ENCODE results near the gene MRFAP1. TPM values are rescaled to one million over a fixed set of nuclear protein-coding genes. Genes with fewer than 3 reads are reported as not detected.

Gene MRFAP1
- total and polyA plus RNA-seq, 10 of the 15 experiments (the other 5 are each of a cell fraction or from before 2014, with no cell fraction given), result 18.7 to 105 (median 80.8) TPM

DNA sequence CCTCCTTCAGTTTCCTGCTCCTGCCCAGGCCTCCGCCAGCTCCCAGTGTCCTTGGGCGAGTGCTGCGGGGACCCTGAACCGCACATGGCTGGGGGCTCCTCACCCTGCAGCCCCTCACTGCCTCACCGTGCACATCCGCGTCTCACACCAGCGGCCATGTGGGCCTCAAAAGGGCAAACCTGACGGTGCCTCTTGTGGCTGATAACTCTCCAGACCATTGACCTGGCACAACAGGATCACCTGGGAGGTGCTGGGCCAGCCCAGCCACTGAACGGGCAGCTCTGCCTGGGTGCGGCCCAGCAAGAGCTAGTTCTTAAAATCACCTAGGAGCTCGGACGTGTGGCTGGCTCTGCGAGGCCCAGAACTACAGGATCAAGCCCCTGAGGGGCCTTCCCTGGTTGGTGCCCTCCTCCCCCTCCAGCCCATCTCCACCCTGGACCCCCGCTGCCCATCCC, 49.0 kb downstream of the MRFAP1 start:
- Histone ChIP-seq H3K36me3 (ENCODE audit: control insufficient read depth in 2 of 2, insufficient read depth in 2 of 2, low read length in 1 of 2) (no peaks in the 10 kb centered on the region), H4K20me1 (ENCODE audit: control insufficient read depth, insufficient read depth) (no peaks in the 10 kb centered on the region), H3K27me3 (replicated peaks in 1 of 2; ENCODE audit: control insufficient read depth in 2 of 2, insufficient read depth in 2 of 2, low read length in 1 of 2) (no peaks in the 10 kb centered on the region), H3K9me3 (replicated peaks; ENCODE audit: control insufficient read depth, insufficient read depth, low read length) (no peaks in the 10 kb centered on the region), H3K4me3 (no peak overlapping the region), H3K4me1 (ENCODE audit: control insufficient read depth, insufficient read depth, low read length) (peaks cover 11% of the 10 kb centered on the region), H3K27ac (ENCODE audit: control insufficient read depth, insufficient read depth) (no peak overlapping the region), H3K79me2 (ENCODE audit: control insufficient read depth, insufficient read depth, low read length) (no peaks in the 10 kb centered on the region), H3K9ac (ENCODE audit: control insufficient read depth, insufficient read depth, low read length) (no peak overlapping the region), H2AFZ (ENCODE audit: control insufficient read depth, low read depth, low read length) (no peak overlapping the region), H3K4me2 (ENCODE audit: control insufficient read depth, insufficient read depth) (no peak overlapping the region)
- ATAC-seq (no peak), FAIRE-seq (no peak), DNase-seq (ENCODE audit: low read depth, low spot score) (no peak)
- ChIA-PET POLR2A (no interaction called here), CTCF (interaction anchor here (0.6 to 1.5 kb wide), 2 partner anchors 15 to 485 kb away, joined by 3 to 4 read pairs; no protein-coding TSS in a partner anchor), SMC1A (ENCODE audit: uncharacterized antibody, unreplicated experiment) (no interaction called here), RAD21 (ENCODE audit: unreplicated experiment) (interaction anchor here (0.6 kb wide), 1 partner anchor 149 kb away, joined by 3 read pairs; no protein-coding TSS in a partner anchor)
- 82% methylated on average over 14 of the region's 15 CpGs for WGBS (ENCODE audit: insufficient coverage, insufficient replicate concordance, low lambda C conversion rate, missing lambda C conversion rate)
- intact Hi-C loops (cut with micrococcal nuclease; ENCODE audit: unreplicated experiment), result no loop called here
- in situ Hi-C loops (cut with MboI), result no loop called here
- no peak for TF ChIP-seq POU2F2 (IDR thresholded peaks at IDR 0.05; ENCODE audit: borderline replicate concordance, low read depth, low read length)
- TF ChIP-seq, protein P1, sequence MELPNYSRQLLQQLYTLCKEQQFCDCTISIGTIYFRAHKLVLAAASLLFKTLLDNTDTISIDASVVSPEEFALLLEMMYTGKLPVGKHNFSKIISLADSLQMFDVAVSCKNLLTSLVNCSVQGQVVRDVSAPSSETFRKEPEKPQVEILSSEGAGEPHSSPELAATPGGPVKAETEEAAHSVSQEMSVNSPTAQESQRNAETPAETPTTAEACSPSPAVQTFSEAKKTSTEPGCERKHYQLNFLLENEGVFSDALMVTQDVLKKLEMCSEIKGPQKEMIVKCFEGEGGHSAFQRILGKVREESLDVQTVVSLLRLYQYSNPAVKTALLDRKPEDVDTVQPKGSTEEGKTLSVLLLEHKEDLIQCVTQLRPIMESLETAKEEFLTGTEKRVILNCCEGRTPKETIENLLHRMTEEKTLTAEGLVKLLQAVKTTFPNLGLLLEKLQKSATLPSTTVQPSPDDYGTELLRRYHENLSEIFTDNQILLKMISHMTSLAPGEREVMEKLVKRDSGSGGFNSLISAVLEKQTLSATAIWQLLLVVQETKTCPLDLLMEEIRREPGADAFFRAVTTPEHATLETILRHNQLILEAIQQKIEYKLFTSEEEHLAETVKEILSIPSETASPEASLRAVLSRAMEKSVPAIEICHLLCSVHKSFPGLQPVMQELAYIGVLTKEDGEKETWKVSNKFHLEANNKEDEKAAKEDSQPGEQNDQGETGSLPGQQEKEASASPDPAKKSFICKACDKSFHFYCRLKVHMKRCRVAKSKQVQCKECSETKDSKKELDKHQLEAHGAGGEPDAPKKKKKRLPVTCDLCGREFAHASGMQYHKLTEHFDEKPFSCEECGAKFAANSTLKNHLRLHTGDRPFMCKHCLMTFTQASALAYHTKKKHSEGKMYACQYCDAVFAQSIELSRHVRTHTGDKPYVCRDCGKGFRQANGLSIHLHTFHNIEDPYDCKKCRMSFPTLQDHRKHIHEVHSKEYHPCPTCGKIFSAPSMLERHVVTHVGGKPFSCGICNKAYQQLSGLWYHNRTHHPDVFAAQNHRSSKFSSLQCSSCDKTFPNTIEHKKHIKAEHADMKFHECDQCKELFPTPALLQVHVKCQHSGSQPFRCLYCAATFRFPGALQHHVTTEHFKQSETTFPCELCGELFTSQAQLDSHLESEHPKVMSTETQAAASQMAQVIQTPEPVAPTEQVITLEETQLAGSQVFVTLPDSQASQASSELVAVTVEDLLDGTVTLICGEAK (IDR thresholded peaks at IDR 0.05; ENCODE audit: borderline replicate concordance), result no peak
- TF ChIP-seq RAD51 (IDR thresholded peaks at IDR 0.05), result no peak
- TF ChIP-seq NRF1 (conservative IDR thresholded peaks at IDR 0.05; ENCODE audit: low read depth, low read length), result no peak
- TF ChIP-seq, protein P2, sequence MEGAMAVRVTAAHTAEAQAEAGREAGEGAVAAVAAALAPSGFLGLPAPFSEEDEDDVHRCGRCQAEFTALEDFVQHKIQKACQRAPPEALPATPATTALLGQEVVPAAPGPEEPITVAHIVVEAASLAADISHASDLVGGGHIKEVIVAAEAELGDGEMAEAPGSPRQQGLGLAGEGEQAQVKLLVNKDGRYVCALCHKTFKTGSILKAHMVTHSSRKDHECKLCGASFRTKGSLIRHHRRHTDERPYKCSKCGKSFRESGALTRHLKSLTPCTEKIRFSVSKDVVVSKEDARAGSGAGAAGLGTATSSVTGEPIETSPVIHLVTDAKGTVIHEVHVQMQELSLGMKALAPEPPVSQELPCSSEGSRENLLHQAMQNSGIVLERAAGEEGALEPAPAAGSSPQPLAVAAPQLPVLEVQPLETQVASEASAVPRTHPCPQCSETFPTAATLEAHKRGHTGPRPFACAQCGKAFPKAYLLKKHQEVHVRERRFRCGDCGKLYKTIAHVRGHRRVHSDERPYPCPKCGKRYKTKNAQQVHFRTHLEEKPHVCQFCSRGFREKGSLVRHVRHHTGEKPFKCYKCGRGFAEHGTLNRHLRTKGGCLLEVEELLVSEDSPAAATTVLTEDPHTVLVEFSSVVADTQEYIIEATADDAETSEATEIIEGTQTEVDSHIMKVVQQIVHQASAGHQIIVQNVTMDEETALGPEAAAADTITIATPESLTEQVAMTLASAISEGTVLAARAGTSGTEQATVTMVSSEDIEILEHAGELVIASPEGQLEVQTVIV (IDR thresholded peaks at IDR 0.05; ENCODE audit: borderline replicate concordance, partially characterized antibody), result no peak
- TF ChIP-seq ZNF207 (IDR thresholded peaks at IDR 0.05; ENCODE audit: borderline replicate concordance), result no peak
- no peak for TF ChIP-seq IKZF1 (conservative IDR thresholded peaks at IDR 0.05)
- TF ChIP-seq HDGF (IDR thresholded peaks at IDR 0.05), result no peak
- BruUV-seq (replicated peaks), result no TSS peak

Other genes starting within 250 kb of the MRFAP1 start
- gene PPP2R2C, start 168.1 kb upstream of the MRFAP1 start, total RNA-seq (2014; rRNA removed), result not detected in 2 replicates
- gene PPP2R2C, start 168.1 kb upstream of the MRFAP1 start, total RNA-seq (2014; rRNA removed; fragmentation: Illumina TruSeq; extraction: Trizol), result not detected in 2 replicates
- gene PPP2R2C, start 168.1 kb upstream of the MRFAP1 start, total RNA-seq (2021), result 0.08 and 0.13 TPM in 2 replicates
- gene PPP2R2C, start 168.1 kb upstream of the MRFAP1 start, polyA plus RNA-seq (2011; rRNA removed), result 0.15 and 0.16 TPM in 2 replicates
- not detected in 2 replicates for gene PPP2R2C, start 168.1 kb upstream of the MRFAP1 start, polyA plus RNA-seq (2014; fragmentation: Illumina TruSeq; extraction: Trizol)
- gene PPP2R2C, start 168.1 kb upstream of the MRFAP1 start, polyA plus RNA-seq (2014; fragmentation: Nextera tagmentation; extraction: Ambion mirVana), result not detected
- not detected in 2 replicates for gene PPP2R2C, start 168.1 kb upstream of the MRFAP1 start, polyA plus RNA-seq (2014; rRNA removed)
- not detected for gene PPP2R2C, start 168.1 kb upstream of the MRFAP1 start, polyA plus RNA-seq (2016; fragmentation: Nextera tagmentation; extraction: Ambion mirVana)
- gene MAN2B2, start 65.5 kb upstream of the MRFAP1 start, total RNA-seq (2014; rRNA removed), result 8.6 and 11.2 TPM in 2 replicates
- 4.7 TPM in 2 replicates for gene MAN2B2, start 65.5 kb upstream of the MRFAP1 start, total RNA-seq (2014; rRNA removed; fragmentation: Illumina TruSeq; extraction: Trizol)
- 14.2 and 14.5 TPM in 2 replicates for gene MAN2B2, start 65.5 kb upstream of the MRFAP1 start, total RNA-seq (2021)
- gene MAN2B2, start 65.5 kb upstream of the MRFAP1 start, polyA plus RNA-seq (2011; rRNA removed), result 4.3 and 5.8 TPM in 2 replicates
- 3.2 and 5.1 TPM in 2 replicates for gene MAN2B2, start 65.5 kb upstream of the MRFAP1 start, polyA plus RNA-seq (2014; fragmentation: Illumina TruSeq; extraction: Trizol)
- 1 to 10 TPM in 1 of 2 experiments, under 1 TPM in 1; 0.47 to 1.2 TPM for gene MAN2B2, start 65.5 kb upstream of the MRFAP1 start, polyA plus RNA-seq (2014; fragmentation: Nextera tagmentation; extraction: Ambion mirVana)
- 10.5 and 10.8 TPM in 2 replicates for gene MAN2B2, start 65.5 kb upstream of the MRFAP1 start, polyA plus RNA-seq (2014; rRNA removed)
- gene MAN2B2, start 65.5 kb upstream of the MRFAP1 start, polyA plus RNA-seq (2016; fragmentation: Nextera tagmentation; extraction: Ambion mirVana), result 1 to 10 TPM; 8.2 to 8.8 TPM
- gene S100P, start 53.2 kb downstream of the MRFAP1 start, total RNA-seq (2014; rRNA removed), result not detected in 2 replicates
- gene S100P, start 53.2 kb downstream of the MRFAP1 start, total RNA-seq (2014; rRNA removed; fragmentation: Illumina TruSeq; extraction: Trizol), result not detected in 2 replicates
- gene S100P, start 53.2 kb downstream of the MRFAP1 start, total RNA-seq (2021), result 0.37 and 0.90 TPM in 2 replicates
- not detected in 2 replicates for gene S100P, start 53.2 kb downstream of the MRFAP1 start, polyA plus RNA-seq (2011; rRNA removed)
- not detected in 2 replicates for gene S100P, start 53.2 kb downstream of the MRFAP1 start, polyA plus RNA-seq (2014; fragmentation: Illumina TruSeq; extraction: Trizol)
- not detected for gene S100P, start 53.2 kb downstream of the MRFAP1 start, polyA plus RNA-seq (2014; fragmentation: Nextera tagmentation; extraction: Ambion mirVana)
- not detected in 2 replicates for gene S100P, start 53.2 kb downstream of the MRFAP1 start, polyA plus RNA-seq (2014; rRNA removed)
- gene S100P, start 53.2 kb downstream of the MRFAP1 start, polyA plus RNA-seq (2016; fragmentation: Nextera tagmentation; extraction: Ambion mirVana), result not detected
- gene MRFAP1L1, start 69.2 kb downstream of the MRFAP1 start, total RNA-seq (2014; rRNA removed), result 41.3 and 52.4 TPM in 2 replicates
- 61.3 and 65.8 TPM in 2 replicates for gene MRFAP1L1, start 69.2 kb downstream of the MRFAP1 start, total RNA-seq (2014; rRNA removed; fragmentation: Illumina TruSeq; extraction: Trizol)
- gene MRFAP1L1, start 69.2 kb downstream of the MRFAP1 start, total RNA-seq (2021), result 44.0 and 44.2 TPM in 2 replicates
- 85.1 and 117 TPM in 2 replicates for gene MRFAP1L1, start 69.2 kb downstream of the MRFAP1 start, polyA plus RNA-seq (2011; rRNA removed)
- gene MRFAP1L1, start 69.2 kb downstream of the MRFAP1 start, polyA plus RNA-seq (2014; fragmentation: Illumina TruSeq; extraction: Trizol), result 61.1 and 67.8 TPM in 2 replicates
- 10 to 100 TPM; 30.6 to 34.5 TPM for gene MRFAP1L1, start 69.2 kb downstream of the MRFAP1 start, polyA plus RNA-seq (2014; fragmentation: Nextera tagmentation; extraction: Ambion mirVana)
- gene MRFAP1L1, start 69.2 kb downstream of the MRFAP1 start, polyA plus RNA-seq (2014; rRNA removed), result 51.3 and 58.7 TPM in 2 replicates
- gene MRFAP1L1, start 69.2 kb downstream of the MRFAP1 start, polyA plus RNA-seq (2016; fragmentation: Nextera tagmentation; extraction: Ambion mirVana), result 10 to 100 TPM; 52.2 to 53.6 TPM
- gene BLOC1S4, start 75.5 kb downstream of the MRFAP1 start, total RNA-seq (2014; rRNA removed), result 19.9 and 23.8 TPM in 2 replicates
- 5.8 and 6.9 TPM in 2 replicates for gene BLOC1S4, start 75.5 kb downstream of the MRFAP1 start, total RNA-seq (2014; rRNA removed; fragmentation: Illumina TruSeq; extraction: Trizol)
- gene BLOC1S4, start 75.5 kb downstream of the MRFAP1 start, total RNA-seq (2021), result 18.0 and 20.4 TPM in 2 replicates
- gene BLOC1S4, start 75.5 kb downstream of the MRFAP1 start, polyA plus RNA-seq (2011; rRNA removed), result 9.8 and 11.5 TPM in 2 replicates
- gene BLOC1S4, start 75.5 kb downstream of the MRFAP1 start, polyA plus RNA-seq (2014; fragmentation: Illumina TruSeq; extraction: Trizol), result 4.2 and 7.5 TPM in 2 replicates
- gene BLOC1S4, start 75.5 kb downstream of the MRFAP1 start, polyA plus RNA-seq (2014; fragmentation: Nextera tagmentation; extraction: Ambion mirVana), result 1 to 10 TPM; 2.7 to 6.3 TPM
- gene BLOC1S4, start 75.5 kb downstream of the MRFAP1 start, polyA plus RNA-seq (2014; rRNA removed), result 20.8 and 21.2 TPM in 2 replicates
- gene BLOC1S4, start 75.5 kb downstream of the MRFAP1 start, polyA plus RNA-seq (2016; fragmentation: Nextera tagmentation; extraction: Ambion mirVana), result 10 to 100 TPM in 1 of 2 experiments, 1 to 10 TPM in 1; 3.0 to 21.1 TPM
- gene KIAA0232, start 142.0 kb downstream of the MRFAP1 start, total RNA-seq (2014; rRNA removed), result 8.0 and 9.4 TPM in 2 replicates
- gene KIAA0232, start 142.0 kb downstream of the MRFAP1 start, total RNA-seq (2014; rRNA removed; fragmentation: Illumina TruSeq; extraction: Trizol), result 11.6 and 11.8 TPM in 2 replicates
- gene KIAA0232, start 142.0 kb downstream of the MRFAP1 start, total RNA-seq (2021), result 12.1 and 12.2 TPM in 2 replicates
- gene KIAA0232, start 142.0 kb downstream of the MRFAP1 start, polyA plus RNA-seq (2011; rRNA removed), result 15.0 and 19.2 TPM in 2 replicates
- gene KIAA0232, start 142.0 kb downstream of the MRFAP1 start, polyA plus RNA-seq (2014; fragmentation: Illumina TruSeq; extraction: Trizol), result 11.4 and 13.5 TPM in 2 replicates
- gene KIAA0232, start 142.0 kb downstream of the MRFAP1 start, polyA plus RNA-seq (2014; fragmentation: Nextera tagmentation; extraction: Ambion mirVana), result 1 to 10 TPM; 2.8 to 3.1 TPM
- 7.4 and 9.2 TPM in 2 replicates for gene KIAA0232, start 142.0 kb downstream of the MRFAP1 start, polyA plus RNA-seq (2014; rRNA removed)
- gene KIAA0232, start 142.0 kb downstream of the MRFAP1 start, polyA plus RNA-seq (2016; fragmentation: Nextera tagmentation; extraction: Ambion mirVana), result 10 to 100 TPM; 10.1 to 15.1 TPM

Measured in GM12878 (cell line).